HG03565 (cell line): ENCODE data around the gene OR56B4.
"Not testable (repeated sequence)": the region's sequence is repeated elsewhere in the genome, so short reads cannot be mapped to it uniquely, and the experiment has no call there.

ENCODE experiments used
- ATAC-seq: cut with Tn5 transposase; IDR thresholded peaks from one replicate; pipeline ENCODE4 v1.9.1; 2021; ENCODE audit warnings: mild to moderate bottlenecking, moderate library complexity; ENCODE audit not compliant: unreplicated experiment

Gene OR56B4, protein sequence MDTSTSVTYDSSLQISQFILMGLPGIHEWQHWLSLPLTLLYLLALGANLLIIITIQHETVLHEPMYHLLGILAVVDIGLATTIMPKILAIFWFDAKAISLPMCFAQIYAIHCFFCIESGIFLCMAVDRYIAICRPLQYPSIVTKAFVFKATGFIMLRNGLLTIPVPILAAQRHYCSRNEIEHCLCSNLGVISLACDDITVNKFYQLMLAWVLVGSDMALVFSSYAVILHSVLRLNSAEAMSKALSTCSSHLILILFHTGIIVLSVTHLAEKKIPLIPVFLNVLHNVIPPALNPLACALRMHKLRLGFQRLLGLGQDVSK

DNA sequence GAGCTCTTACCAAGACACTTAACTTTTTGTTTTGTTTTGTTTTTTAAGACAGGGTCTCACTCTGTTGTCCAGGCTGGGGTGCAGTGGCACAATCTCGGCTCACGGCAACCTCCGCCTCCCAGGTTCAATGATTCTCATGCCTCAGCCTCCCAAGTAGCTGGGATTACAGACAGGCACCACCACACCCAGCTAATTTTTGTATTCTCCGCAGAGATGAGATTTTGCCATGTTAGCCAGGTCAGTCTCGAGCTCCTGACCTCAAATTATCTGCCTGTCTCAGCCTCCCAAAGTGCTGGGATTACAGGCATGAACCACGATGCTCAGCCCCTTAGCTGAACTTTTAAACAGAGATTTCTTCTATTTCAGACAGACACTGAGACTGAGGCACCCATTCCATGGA, at the start of gene OR56B4:
TSS of gene OR56B4 (plus strand) at position 301 of the 400 bp plus-strand sequence. CDS start at position 396, 95 bp downstream.
- ATAC-seq: not testable (repeated sequence)

DNA sequence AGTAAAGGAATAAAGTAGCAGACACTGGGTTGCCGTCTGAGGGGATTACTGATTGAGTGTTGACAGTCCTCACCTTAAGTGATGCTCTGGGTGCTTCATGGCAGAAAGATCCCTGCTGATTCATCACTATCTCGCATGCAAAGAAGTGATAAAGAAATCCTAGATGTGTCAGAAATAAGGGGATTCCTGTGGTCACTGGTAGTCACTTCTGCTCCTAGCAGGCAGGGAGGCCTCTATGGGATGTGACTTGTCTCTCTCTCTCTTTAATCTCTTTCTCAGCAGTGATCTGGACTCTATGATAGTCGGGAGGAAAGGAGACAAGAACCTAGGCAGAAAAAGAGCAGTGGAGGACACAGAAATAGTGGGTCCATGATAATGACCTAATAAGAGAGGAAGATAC, 46.0 kb upstream of the OR56B4 start:
- no peak for ATAC-seq

DNA sequence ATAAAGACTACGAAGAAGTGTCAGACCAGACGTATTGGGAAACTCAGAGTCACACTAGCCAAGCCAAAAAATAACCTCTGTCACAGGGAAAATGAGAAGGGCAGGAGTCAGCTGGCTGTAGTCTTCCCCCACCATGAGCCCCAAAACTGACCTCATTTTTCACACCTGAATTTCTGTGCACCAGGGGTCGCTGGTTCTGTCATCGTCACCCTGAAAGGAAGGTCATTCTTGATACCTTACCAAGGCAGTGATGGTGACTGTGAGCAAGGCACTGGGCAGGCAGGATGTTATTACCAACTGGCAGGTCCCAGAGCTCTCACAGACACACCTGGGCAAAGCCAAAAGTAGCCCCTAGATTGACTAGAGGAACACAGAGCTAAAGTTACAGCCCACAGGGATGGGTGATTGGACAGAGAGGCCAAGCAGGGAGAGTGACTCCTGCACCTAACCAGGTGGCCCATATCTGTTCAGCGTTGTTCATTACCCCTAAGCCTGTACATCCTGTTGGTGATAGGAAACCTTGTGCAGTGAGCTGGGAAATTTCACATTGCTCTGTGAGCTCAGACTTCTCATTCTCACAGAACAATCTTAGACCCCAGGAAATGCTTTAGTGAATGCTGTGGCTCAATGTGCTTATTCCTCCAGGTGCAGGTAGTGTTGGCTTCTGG, 44.7 kb upstream of the OR56B4 start:
- ATAC-seq: no peak

DNA sequence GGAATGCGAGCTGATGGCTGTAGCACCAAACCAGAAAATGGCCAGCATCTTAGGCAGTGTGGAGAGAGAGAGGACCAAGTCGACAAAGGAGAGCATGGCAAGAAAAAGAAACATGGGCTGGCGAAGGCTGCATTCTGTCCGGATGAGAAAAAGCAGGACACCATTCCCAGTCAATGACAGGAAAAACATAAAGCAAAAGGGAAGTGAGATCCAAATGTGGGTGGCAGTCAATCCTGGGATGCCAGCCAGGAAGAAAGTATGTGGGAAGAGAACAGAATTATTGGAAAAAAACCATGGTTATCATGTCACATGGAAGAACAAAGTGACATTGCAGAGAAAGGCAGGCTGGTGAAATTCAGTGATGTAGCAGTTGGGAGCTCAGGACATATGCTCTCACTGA, 40.0 kb upstream of the OR56B4 start:
- no peak for ATAC-seq

DNA sequence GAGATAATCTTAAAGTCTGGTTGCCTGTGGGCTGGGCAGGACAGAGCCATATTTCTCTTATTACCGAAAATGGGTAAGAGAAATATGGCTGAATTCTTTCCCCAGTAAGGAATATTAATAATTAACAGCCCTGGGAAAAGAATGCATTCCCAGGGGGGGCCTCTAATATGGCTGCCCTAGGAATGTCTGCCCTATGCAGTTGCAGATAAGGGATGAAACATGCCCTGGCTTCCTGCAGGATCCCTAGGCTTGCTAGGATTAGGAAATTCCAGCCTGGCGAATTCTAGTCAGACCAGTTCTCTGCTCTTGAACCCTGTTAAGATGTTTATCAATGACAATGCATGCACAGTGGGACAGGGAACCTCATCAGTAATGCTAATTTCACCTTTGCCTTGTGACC, 31.0 kb upstream of the OR56B4 start:
- not testable (repeated sequence) for ATAC-seq

DNA sequence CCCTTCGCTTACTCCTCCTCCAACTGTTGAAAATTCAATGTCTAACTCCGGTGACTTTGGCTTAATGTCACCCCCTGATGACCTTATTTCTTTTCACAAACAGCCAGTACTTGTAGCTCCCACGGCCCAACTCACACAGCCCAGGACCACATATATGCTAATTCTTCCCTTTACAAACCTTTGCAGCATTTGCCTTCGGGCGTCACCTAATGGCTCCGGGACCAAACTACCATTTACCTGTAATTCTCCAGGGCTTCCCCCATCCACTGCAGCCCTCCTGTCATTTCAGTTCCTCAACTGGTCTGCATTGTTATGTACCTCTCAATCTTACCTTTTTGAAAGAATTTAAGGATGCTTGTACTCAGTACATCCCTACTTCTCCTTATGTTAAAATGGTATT, 29.8 kb upstream of the OR56B4 start:
- ATAC-seq: no peak

DNA sequence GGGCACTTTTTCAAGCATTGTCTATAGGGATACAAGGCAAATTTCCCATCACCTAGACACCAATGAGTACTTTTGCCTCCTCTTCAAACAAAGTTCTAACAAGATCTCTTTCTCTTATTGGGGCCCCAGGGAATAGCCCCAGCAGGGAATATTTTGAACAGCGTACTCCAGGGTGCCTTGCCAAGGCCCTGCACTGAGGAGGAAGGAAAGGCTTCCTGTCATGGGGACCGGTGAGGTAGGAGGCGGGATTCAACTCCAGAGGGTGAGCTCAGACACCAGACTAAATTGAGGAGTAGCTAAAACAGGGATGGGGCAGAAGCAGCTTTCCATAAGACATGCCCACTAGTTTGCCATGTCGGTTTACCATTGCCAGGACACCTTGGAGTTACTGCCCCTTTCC, 28.0 kb upstream of the OR56B4 start:
- no peak for ATAC-seq

DNA sequence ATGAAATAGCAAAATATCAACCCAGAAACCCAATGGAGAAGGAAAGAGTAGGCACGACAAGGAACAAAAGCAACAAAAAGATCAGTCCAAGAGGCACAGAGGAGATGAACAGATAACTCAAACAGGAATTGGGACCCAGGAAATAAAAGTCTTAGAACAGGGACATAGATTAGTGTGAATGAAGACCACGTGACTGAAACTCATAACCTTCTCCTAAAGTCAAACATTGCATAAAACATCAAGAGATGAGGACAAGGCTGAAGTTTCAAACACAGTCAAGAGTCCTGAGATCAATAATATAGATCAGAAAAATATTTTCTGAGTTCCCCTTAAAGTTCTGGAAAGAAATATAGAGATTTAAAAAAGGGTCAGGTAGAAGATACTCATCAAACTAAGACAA, 24.4 kb upstream of the OR56B4 start:
- ATAC-seq: no peak

DNA sequence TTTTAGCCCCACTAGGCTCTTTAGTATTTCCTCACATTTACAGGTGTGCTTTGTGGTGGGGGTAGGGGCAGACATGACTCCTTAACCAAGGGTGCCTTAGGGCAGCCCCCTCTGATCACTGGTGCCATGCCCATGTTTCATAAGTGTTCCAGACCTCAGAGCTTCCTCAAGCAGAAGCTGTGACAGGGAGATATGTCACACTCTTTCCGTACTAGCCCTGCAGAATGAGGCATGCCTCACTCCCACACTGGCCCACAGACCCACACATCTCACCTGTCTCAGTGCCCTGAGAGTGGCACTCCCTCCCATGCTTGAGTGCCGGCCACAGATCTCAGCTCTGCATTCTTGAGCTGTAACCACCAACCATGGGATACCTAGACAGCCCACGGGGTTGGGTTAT, 22.9 kb upstream of the OR56B4 start:
- ATAC-seq: no peak

DNA sequence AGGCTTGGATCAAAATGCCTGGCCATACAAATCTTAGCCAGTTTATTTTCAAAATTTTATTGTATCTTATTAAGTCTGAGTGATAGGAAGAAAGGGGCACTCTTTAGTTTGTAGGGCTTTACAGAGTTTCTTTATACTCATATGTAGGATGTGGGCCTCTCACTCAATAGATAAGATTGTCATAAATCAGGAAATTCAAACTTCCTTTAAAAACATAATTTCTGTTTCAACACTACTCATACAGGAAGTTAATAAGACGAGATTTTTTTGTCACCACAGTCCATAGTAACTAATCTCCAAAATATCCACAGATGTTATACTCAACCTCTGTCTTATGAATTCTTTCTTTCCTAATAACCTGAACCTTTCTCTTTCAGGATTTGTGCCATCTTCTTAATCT, 13.3 kb upstream of the OR56B4 start:
- no peak for ATAC-seq

DNA sequence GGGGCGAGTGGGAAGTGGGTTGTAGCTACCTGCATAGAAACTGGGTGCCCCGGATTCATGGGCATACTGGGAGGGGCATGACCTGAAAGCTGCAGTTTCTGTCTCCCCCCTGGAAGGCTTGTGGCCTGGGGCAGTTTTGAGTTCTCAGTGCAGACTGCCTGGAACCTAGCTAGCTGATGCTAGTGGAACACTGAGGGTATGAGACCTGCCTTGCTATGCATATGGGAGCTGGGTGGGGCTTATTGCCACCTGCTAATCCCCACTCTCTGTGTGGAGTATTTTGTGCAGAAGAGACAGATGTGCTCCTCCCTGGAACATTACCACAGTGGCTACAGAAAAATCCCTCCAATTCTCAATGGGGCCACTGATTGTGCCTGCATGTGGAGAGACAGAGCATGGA, 11.7 kb upstream of the OR56B4 start:
- no peak for ATAC-seq

DNA sequence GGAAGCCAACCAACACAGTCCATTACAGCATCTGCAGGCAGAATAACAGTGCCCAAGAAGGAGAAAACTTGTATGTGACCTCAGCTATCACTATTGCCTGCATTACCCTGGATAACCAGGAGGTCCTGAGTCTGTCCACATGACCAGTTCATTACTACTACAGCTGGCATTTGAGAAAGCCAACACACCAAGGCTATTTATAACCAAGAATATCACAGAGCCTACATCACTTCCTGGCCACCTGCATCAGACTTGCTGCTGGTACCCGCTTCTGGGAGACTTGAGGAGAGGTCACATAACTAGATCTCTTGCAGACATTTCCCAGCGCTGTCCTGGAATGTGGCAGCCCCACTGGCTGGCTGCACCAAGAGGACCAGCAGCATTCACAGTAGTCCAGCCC, 11.1 kb upstream of the OR56B4 start:
- ATAC-seq: no peak

DNA sequence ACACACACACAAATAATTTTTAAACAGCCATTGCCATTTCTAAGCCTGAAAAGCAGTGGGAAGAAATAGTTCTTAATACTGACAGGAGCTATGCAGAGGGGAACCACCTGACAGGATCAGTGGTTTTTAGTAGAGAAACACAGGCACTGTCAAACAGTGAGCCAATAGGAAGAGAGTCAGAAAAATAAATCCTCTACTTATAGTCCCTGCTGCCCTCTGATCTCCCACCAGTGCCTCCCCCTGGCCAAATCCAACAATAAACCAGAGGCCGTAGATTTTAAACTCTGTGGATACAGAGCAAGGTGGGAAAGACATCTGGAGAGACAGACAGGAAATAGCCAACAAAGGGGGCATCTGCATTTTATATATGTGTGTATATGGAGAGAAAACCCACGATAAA, 7.9 kb upstream of the OR56B4 start:
- no peak for ATAC-seq

DNA sequence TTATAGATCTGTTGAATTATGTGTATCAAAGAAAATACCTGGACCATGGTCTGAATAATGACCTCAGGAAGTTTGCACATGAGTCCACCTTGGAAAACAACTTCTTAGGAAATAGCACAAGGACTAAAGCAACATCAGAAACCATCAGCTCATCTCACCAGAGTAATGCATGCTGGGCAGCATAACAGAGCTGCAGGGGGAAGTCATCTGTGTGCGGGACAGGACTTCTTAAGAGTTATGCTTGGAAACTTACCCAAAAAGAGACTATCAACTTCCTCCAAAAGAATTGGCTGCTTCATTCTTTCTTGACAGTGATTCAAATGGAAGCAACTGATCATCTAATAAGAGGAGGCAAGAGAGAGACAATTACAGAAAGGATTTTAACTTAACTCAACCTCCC, 2.5 kb downstream of the OR56B4 start:
- no peak for ATAC-seq

DNA sequence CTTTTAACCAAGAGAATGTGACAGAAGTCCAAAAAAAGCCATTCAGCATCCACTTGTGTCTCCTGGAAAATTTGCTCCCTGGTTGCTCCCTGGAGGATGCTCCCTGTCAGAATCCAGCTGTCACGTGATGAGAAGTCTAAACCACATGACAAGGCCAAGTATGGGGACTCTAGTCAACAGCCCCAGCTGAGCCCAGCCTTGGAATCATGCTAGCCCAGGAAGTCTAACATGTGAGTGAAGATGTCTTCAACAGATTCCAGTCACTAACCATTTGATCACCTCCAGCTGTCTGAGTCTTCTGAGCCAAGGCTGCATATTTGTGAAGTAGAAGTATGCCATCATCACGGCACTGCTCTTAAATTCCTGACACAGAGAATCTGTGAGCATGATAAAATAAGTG, 4.2 kb downstream of the OR56B4 start:
- ATAC-seq: no peak

DNA sequence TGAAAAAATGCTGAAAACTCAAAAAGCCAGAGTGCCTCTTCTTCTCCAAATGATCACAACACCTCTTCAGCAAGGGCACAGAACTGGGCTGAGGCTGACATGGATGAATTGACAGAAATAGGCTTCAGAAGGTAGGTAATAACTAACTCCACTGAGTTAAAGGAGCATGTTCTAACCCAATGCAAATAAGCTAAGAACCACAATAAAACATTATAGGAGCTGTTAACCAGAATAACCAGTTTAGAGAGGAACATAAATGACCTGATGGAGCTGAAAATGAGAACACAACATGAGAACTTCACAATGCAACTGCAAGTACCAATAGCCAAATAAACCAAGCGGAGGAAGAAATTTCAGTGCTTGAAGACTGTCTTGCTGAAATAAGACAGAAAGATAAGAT, 9.2 kb downstream of the OR56B4 start:
- no peak for ATAC-seq

DNA sequence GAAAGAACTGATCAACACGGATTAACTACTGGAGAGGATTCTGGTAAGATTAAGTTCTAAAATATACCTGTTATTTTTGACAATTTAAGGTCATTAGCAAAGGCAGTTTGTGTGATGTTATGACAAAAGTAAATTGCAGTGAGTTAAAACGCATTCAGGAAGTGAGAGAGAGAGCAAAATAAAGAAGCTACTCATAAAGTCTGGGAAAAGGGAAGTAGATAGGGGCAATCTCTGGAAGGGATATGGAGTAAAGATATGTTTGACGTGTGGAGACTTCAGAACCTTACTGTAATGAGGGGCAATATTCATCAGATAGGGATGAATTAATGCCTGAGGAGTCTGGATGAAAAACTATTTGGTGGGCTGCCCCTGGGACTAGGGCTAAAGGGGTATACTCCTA, 16.8 kb downstream of the OR56B4 start:
- ATAC-seq: no peak

DNA sequence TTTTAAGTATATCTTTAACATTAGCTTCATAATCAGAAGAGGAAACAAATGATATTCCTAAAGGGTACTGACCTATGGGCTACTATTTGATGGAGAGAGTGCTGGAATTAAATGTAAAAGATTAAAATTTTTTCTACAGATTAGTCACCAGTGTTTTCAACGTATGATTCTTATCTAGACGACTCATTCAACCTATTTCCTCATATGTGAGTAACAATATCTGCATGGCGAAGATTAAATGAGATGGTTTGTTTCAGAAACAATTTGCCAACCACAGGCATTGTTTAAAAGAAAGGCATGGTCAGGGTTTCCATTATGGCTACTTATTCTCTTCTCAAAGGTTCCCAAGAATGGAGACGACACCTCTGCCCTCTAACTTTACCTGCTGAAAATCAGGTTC, 20.4 kb downstream of the OR56B4 start:
- no peak for ATAC-seq

DNA sequence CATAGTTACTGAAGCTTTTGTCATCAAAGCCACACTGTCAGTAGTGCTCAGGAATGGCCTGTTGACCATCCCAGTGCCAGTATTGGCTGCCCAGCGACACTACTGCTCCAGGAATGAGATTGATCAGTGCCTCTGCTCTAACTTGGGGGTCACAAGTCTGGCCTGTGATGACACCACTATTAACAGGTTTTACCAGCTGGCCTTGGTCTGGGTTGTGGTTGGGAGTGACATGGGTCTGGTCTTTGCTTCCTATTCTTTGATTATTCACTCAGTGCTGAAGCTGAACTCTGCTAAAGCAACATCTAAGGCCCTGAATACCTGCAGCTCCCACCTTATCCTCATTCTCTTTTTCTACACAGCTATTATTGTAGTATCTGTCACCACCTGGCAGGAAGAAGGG, 21.5 kb downstream of the OR56B4 start:
- ATAC-seq: no peak

DNA sequence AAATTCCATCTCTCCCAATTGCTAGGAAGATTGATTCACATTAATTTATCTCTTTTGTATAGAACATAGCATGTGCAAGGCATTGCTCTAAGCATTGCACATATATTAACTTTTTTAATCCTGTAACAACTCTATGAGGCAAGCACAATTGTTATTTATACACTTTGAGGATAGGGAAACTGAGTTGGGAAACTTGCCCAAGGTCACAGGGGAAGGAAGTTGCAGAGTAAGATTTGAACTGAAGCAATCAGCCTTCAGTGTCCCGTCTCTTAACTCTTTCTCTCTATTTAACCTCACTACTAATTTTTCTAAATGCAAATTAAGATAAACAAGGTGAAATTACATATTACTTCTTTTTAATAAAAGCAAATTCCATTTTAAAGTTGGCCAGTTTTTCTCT, 22.2 kb downstream of the OR56B4 start:
- ATAC-seq: no peak

DNA sequence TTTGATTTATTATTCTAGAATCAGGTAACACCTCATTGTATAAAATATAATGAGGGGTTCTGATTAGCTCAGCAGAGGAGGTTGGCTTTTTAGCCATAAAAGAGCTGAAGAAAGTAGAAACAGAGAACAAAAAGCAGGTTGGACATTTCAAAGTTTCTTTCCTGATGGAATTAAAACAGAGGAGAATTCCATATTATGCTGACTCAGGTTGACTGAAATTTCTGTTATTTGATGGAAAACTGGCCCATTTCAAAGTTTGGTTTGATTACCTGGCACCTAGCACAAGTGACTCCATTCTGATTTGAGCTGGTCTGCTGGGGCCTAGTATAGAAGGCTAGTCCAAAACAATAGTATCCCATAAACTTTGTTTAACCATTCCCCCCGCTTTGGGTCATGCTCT, 24.9 kb downstream of the OR56B4 start:
- no peak for ATAC-seq

DNA sequence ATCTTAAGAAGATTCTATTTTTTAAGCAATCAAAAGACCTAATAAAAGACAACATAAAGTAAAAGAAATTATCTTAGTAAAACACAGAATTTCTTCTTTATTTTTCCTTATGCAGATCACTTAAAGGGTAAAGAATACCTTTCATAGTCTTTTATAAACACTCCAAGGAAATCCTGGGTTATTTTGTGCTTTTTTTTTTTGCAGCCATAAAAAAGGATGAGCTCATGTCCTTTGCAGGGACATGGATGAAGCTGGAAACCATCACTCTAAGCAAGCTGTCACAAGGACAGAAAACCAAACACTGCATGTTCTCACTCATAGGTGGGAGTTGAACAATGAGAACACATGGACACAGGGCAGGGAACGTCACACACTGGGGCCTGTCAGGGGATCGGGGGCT, 28.5 kb downstream of the OR56B4 start:
- ATAC-seq: not testable (repeated sequence)

DNA sequence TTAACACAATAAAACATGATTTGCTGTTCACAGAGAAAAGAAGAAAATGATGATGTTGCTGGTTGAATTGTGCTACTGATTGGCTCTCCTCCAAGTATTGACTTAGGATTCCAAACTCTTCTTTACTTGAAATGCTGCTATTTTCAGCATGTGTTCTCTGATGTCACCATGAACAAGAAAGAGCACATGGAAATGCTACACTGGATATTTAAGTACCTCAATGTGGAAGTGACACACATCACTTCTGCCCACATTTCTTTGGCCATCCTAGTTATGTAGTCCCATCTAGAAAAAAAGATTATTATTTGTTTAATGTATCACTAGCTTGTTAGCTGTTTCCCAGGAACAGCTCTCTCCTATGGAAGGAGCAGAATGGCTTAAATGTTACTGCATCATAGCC, 35.5 kb downstream of the OR56B4 start:
- no peak for ATAC-seq
